Measurements from ENCODE around the gene CLMN.

CLMN gene

GRCh38 chr14:95146079-95146771, 173.5 kb downstream of the CLMN start:
- no peak overlapping the region for H3K4me3 ChIP-seq (ENCODE audit: low read depth, low read length)
- DNase-seq (ENCODE audit: low read depth) = no peak
- no peak for TF ChIP-seq CTCF (IDR thresholded peaks at IDR 0.05; ENCODE audit: insufficient read depth, low read depth, low read length, missing control alignments)

- TF ChIP-seq CTCF (IDR thresholded peaks at IDR 0.05; ENCODE audit: insufficient read depth, low read depth, low read length, missing control alignments) = no peak
- no peak overlapping the region for H3K4me3 ChIP-seq (ENCODE audit: low read depth, low read length)
- no peak for DNase-seq (ENCODE audit: low read depth)
Measured at GRCh38 chr14:95144849-95145248, 174.9 kb downstream of the CLMN start.

- peak; percentile 17 for DNase-seq (ENCODE audit: low read depth)
- no peak for TF ChIP-seq CTCF (IDR thresholded peaks at IDR 0.05; ENCODE audit: insufficient read depth, low read depth, low read length, missing control alignments)
- peak overlapping the region; percentile 26 for H3K4me3 ChIP-seq (ENCODE audit: low read depth, low read length)
Measured at GRCh38 chr14:95143808-95144620, 175.7 kb downstream of the CLMN start.

GRCh38 chr14:95142208-95142607, 177.5 kb downstream of the CLMN start:
- TF ChIP-seq CTCF (IDR thresholded peaks at IDR 0.05; ENCODE audit: insufficient read depth, low read depth, low read length, missing control alignments) = no peak
- no peak overlapping the region for H3K4me3 ChIP-seq (ENCODE audit: low read depth, low read length)
- no peak for DNase-seq (ENCODE audit: low read depth)

DNA sequence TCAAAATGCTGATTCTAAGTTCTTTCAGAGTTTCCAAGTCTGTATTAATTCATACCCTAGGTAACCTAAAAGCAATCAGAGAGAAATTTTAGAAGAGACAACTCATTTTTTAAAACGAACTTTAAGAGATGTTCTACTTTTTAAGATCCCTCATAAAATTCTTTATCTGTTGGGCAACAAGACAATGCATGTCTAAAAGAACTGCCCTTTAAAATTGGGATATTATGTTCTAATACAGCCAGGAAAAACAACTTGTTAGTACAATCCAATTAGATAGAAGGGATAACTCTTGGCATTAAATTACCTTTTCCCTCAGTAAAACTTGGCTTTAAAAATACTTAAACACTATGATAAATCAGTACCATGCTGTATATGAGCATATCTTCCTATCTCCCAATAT, 178.0 kb downstream of the CLMN start:
- H3K4me3 ChIP-seq (ENCODE audit: low read depth, low read length) = no peak overlapping the region
- no peak for TF ChIP-seq CTCF (IDR thresholded peaks at IDR 0.05; ENCODE audit: insufficient read depth, low read depth, low read length, missing control alignments)
- no peak for DNase-seq (ENCODE audit: low read depth)

GRCh38 chr14:95140060-95140858, 179.4 kb downstream of the CLMN start:
- DNase-seq (ENCODE audit: low read depth) = no peak
- H3K4me3 ChIP-seq (ENCODE audit: low read depth, low read length) = no peak overlapping the region
- TF ChIP-seq CTCF (IDR thresholded peaks at IDR 0.05; ENCODE audit: insufficient read depth, low read depth, low read length, missing control alignments) = no peak
